Fibroblast of the aortic adventitia (primary cell): Measurements from ENCODE around the gene LTN1. TPM values are rescaled to one million over a fixed set of nuclear protein-coding genes. Genes with fewer than 3 reads are reported as not detected.

Experiments used
- DNase-seq: peaks from one replicate; pipeline ENCODE4 v3.0.0-alpha.2; 2010; ENCODE audit warnings: low read depth
- H3K4me3 ChIP-seq: 2 replicates; pipeline ENCODE4 v1.5.1; 2011; ENCODE audit warnings: low read depth, mild to moderate bottlenecking, control low read depth, low read length, moderate library complexity
- total RNA-seq: library from RNA; depleted of rRNA; stranded (reverse); fragments of >200 nt; gene quantifications from 2 replicates; pipeline ENCODE4 v1.2.3, GENCODE V29; 2012; ENCODE audit warnings: low replicate concordance
- TF ChIP-seq, protein P1 (sequence below): IDR thresholded peaks from 2 replicates; pipeline ENCODE4 v1.5.1; 2011; ENCODE audit warnings: mild to moderate bottlenecking, low read length, control low read depth, inconsistent platforms; ENCODE audit not compliant: insufficient read depth

The LTN1 gene
- total RNA-seq, 1 donor = 35.2 TPM

DNA sequence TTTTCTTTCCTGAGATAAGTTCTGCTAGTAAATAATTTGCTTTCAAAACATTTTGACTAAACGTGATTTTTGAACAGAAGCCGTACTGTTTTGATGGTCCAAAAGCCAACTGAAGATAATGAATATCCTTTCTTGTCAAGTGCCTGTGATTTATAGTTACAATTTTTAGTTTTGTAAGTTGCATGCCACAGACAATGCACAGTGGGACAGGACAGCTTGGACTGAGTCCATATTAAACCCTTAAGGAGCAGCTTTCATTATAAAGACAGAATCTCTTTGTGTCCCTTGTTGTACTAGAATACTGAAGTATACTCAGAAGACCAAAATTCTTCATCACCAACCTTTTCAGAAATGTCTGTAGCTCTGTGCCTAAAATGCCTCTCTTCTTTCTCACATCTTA, 92.2 kb downstream of the LTN1 start:
- TF ChIP-seq, protein P1, sequence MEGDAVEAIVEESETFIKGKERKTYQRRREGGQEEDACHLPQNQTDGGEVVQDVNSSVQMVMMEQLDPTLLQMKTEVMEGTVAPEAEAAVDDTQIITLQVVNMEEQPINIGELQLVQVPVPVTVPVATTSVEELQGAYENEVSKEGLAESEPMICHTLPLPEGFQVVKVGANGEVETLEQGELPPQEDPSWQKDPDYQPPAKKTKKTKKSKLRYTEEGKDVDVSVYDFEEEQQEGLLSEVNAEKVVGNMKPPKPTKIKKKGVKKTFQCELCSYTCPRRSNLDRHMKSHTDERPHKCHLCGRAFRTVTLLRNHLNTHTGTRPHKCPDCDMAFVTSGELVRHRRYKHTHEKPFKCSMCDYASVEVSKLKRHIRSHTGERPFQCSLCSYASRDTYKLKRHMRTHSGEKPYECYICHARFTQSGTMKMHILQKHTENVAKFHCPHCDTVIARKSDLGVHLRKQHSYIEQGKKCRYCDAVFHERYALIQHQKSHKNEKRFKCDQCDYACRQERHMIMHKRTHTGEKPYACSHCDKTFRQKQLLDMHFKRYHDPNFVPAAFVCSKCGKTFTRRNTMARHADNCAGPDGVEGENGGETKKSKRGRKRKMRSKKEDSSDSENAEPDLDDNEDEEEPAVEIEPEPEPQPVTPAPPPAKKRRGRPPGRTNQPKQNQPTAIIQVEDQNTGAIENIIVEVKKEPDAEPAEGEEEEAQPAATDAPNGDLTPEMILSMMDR = no peak
- no peak overlapping the region for H3K4me3 ChIP-seq
- DNase-seq = no peak

DNA sequence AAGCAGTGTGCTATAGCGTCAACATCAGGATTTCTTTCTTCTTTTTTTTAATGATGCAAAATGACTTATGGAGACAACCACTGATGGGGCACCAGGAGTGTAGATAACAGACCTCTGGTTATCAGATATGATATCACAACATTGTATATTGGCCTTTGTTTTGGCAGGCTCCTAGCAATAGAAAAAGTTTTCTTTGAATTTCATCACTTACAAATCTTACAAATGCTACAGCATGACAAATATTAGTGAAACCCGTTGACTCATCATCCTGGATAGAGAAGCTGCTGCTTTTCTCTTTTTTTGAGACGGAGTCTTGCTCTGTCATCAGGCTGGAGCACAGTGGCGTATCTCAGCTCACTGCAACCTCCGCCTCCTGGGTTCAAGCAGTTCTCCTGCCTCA, 92.9 kb downstream of the LTN1 start:
- DNase-seq = peak; percentile 89
- TF ChIP-seq, protein P1 = no peak
- H3K4me3 ChIP-seq = no peak overlapping the region

DNA sequence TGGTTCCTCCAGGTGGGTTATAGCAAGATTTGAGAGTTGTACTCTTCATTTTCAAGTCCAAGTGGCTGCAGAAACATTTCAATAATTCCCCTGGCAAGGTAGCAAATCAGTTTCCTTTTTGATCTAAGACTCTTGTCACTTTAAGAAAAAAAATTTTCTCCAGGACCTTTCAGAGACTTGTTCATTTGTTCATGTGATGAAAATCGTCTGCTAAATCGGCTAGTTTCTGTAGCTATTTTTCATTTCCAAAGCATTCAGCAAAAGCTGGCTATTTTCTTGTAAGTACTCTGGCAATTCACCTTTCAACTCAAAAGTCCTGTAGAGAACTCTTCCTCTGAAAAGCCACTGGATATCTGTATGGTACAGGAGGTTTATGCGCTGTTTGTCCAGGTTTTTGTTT, 93.5 kb downstream of the LTN1 start:
- no peak overlapping the region for H3K4me3 ChIP-seq
- DNase-seq = peak; percentile 50
- TF ChIP-seq, protein P1 = no peak

DNA sequence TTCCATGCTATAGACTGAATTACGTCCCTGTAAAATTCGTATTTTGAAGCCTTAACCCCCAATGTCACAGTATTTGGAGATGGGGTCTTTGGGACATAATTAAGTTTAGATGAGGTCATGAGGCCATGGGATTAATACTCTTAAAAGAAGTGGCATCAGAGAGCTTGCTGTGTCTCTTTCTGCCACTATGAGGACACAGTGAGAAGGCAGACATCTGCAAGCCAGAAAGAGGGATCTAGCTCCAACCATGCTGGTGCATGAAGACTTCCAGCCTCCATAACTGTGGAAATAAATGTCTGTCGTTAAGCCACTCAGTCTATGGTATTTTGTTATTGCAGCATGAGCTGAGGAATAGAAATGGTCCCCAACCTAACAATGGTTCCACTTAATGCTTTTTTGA, 99.0 kb downstream of the LTN1 start:
- no peak for DNase-seq
- no peak overlapping the region for H3K4me3 ChIP-seq
- TF ChIP-seq, protein P1 = no peak

DNA sequence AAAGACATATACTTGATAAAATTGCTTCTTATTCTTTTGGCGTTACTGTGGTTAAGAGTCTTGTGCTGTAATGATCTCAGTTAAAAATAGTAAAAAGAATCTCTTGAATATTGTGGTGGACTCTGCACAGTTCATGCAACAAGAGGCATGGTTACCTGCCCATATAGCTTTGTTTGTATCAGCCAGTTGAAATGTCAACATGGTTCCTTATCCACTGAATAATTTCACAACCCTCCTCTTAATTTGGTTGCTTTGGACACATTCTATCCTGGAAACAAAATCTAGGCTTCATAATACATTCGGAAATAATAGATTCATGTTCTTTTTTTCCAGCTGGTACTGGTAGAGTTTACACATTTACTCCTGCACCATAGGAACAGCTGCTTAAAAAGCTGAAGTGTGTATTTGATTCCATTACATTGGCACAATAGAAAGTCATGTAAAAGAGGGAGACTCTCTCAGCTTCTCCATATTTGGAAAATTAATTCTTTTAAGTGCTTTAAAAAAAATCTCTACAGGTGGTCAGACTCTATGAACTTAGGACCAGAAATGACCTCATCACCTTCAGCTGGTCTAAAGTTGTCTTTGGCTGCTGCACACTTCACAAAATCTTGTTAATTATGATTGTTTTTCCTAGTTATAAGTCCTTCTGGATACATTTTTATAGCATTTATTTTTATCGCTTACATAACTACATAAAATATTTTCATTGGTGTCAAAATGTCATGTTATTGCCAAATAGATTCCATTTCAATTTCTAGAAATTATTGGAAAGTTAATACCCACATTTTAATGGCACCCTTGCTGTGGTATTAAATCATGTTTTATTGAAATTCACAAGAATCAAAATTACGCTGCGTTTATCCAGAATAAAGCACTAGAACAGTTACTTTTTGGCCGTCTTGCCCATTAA, 100.2 kb downstream of the LTN1 start:
- no peak overlapping the region for H3K4me3 ChIP-seq
- TF ChIP-seq, protein P1 = no peak
- DNase-seq = no peak

DNA sequence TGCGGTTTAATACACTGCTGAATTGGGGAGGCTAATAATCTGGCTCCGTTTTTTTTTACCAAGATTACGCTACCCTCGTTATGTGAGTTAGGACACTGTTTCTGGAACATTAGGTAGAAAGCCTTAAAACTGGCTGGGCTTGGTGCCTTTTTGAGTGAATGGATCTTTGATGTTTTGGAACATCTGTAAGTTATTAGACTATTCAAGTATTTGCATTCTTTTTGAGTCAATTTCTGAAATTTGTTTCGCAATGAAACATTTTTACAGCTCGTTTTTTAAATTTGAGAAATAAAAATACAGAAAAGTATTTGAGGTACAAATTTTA, 106.9 kb downstream of the LTN1 start:
- DNase-seq = peak; percentile 63
- H3K4me3 ChIP-seq = no peak overlapping the region
- TF ChIP-seq, protein P1 = no peak
